Fibroblast of the aortic adventitia (primary cell): ENCODE results near the gene ODAM. TPM values are rescaled to one million over a fixed set of nuclear protein-coding genes. Genes with fewer than 3 reads are reported as not detected.
"Not testable (repeated sequence)": the region's sequence is repeated elsewhere in the genome, so short reads cannot be mapped to it uniquely, and the experiment has no call there.

Experiments
- DNase-seq: peaks from one replicate; pipeline ENCODE4 v3.0.0-alpha.2; 2010; ENCODE audit warnings: low read depth
- H3K4me3 ChIP-seq: 2 replicates; pipeline ENCODE4 v1.5.1; 2011; ENCODE audit warnings: low read depth, mild to moderate bottlenecking, control low read depth, low read length, moderate library complexity
- CTCF ChIP-seq: IDR thresholded peaks from 2 replicates; pipeline ENCODE4 v1.5.1; 2011; ENCODE audit warnings: mild to moderate bottlenecking, low read length, control low read depth, inconsistent platforms; ENCODE audit not compliant: insufficient read depth
- total RNA-seq: library from RNA; depleted of rRNA; stranded (reverse); fragments of >200 nt; gene quantifications from 2 replicates; pipeline ENCODE4 v1.2.3, GENCODE V29; 2012; ENCODE audit warnings: low replicate concordance

The ODAM gene
- total RNA-seq, 1 donor = not detected

DNA sequence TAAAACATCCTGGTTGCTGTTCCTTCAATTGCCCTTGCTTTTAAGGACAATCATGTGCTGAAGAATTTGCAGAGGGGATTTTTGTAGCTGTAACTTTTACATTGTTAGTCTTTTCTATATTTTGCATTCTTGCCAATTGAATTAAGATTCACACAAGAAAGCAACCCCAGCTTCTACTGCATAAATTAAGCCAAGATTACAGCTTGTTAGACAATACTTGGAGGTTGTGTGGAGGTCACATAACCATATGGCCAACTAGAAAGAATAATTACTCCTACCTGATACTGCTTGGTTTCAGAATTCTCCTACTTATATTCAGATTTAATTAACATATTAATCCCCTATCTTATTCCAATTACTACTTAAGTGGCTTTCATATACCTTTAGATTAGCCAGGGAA, 26.3 kb downstream of the ODAM start:
- not testable (repeated sequence) for DNase-seq, H3K4me3 ChIP-seq

DNA sequence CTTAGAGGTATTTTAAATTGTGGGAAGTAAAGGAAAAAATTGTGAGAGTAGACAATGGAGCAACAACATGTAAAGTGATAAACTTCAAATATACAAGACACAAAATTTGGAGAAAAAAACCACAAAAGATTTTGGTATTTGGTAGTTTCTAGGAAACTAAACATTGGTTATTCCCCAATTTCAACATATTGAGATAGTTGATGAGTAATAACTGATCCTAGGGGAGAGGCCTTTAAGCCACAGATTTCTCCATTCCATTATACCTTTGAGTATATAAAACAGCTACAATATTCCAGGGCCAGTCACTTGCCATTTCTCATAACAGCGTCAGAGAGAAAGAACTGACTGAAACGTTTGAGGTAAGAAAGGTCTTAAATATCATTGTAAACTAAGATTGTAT, 30.3 kb downstream of the ODAM start, which contains the start of gene FDCSP:
FDCSP (plus strand) TSS at position 301 of the 400 bp plus-strand sequence. CDS start 5,071 bp downstream, outside the sequence.
- no peak for DNase-seq
- no peak for TF ChIP-seq CTCF
- no peak within 1 kb of the TSS for H3K4me3 ChIP-seq

DNA sequence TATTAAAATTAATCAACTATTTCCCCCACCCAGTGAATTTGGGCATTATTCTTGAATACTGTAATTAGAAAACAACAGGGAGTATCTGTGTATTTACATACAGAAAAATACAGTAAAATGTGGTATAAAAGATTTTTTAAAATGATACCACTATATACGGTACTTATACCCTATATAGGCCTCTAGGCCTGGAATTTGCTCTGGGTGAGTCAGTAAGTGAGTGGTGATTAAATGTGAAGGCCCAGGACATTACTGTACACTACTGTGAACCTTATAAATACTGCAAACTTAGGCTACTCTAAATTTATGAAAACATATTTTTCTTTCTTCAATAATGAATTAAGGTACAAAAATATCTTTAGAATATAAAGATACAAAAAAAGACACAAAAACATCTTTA, 40.6 kb downstream of the ODAM start:
- DNase-seq = no peak
- no peak overlapping the region for H3K4me3 ChIP-seq
- no peak for TF ChIP-seq CTCF

GRCh38 chr4:70239131-70239883, 43.8 kb downstream of the ODAM start:
- no peak for TF ChIP-seq CTCF
- no peak for DNase-seq
- H3K4me3 ChIP-seq = no peak overlapping the region

GRCh38 chr4:70239884-70240591, 44.5 kb downstream of the ODAM start:
- DNase-seq = peak; percentile 16
- no peak for TF ChIP-seq CTCF
- H3K4me3 ChIP-seq = no peak overlapping the region

- H3K4me3 ChIP-seq, DNase-seq: not testable (repeated sequence)
Measured at GRCh38 chr4:70242297-70242696, 46.8 kb downstream of the ODAM start, which contains the start of gene CSN3. TSS of gene CSN3 (plus strand) at chr4:70242597. CDS start at chr4:70244820, 2,223 bp downstream.

DNA sequence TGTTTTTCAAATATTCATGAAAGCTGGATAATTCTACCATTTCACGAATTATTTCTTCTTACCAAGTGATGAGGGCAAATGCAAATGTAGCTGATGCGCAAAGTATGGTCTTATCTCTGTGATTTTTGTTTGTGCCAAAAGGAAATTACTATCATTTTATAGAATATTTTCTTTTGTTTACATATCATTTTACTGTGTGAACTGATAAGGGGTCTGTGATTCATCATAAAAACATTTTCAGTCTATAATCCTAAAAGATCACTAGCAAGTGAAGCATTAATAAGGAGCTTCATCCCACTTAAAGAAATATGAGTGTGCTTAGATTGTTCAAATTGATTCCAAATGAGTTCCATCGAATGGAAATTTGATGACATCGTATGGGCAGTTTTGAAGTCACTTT, 47.6 kb downstream of the ODAM start:
- no peak overlapping the region for H3K4me3 ChIP-seq
- DNase-seq = no peak
- no peak for TF ChIP-seq CTCF
